Fibroblast of the aortic adventitia (primary cell): ENCODE data around the gene GATA2. TPM values are rescaled to one million over a fixed set of nuclear protein-coding genes. Genes with fewer than 3 reads are reported as not detected.

Experiments used
- DNase-seq: peaks from one replicate; pipeline ENCODE4 v3.0.0-alpha.2; 2010; ENCODE audit warnings: low read depth
- H3K4me3 ChIP-seq: 2 replicates; pipeline ENCODE4 v1.5.1; 2011; ENCODE audit warnings: low read depth, mild to moderate bottlenecking, control low read depth, low read length, moderate library complexity
- total RNA-seq: library from RNA; depleted of rRNA; stranded (reverse); fragments of >200 nt; gene quantifications from 2 replicates; pipeline ENCODE4 v1.2.3, GENCODE V29; 2012; ENCODE audit warnings: low replicate concordance
- TF ChIP-seq, protein P1 (sequence below): IDR thresholded peaks from 2 replicates; pipeline ENCODE4 v1.5.1; 2011; ENCODE audit warnings: mild to moderate bottlenecking, low read length, control low read depth, inconsistent platforms; ENCODE audit not compliant: insufficient read depth

Gene GATA2
- total RNA-seq, 1 donor, result 9.3 TPM

DNA sequence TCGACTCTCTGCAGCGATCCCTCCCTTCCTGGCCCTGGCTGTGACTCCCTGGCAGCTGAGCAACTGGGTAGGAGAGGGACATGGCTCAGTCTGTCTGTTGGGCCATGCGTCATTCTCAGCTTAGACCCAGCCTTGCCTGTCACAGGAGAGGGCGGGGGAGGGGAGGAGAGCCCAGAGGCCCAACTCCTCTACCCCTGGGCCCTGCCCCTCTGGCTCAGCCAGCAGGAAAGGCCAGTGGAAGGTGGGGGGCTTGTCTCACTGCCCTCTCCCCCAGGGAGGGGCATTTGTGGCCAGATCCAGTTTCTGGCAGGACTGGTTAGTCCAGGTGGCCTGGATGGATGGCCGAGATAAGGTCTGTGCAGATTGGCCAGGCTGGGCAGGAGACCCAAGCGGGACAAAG, 57.9 kb downstream of the GATA2 start:
- no peak for DNase-seq
- H3K4me3 ChIP-seq, result no peak overlapping the region
- TF ChIP-seq, protein P1, sequence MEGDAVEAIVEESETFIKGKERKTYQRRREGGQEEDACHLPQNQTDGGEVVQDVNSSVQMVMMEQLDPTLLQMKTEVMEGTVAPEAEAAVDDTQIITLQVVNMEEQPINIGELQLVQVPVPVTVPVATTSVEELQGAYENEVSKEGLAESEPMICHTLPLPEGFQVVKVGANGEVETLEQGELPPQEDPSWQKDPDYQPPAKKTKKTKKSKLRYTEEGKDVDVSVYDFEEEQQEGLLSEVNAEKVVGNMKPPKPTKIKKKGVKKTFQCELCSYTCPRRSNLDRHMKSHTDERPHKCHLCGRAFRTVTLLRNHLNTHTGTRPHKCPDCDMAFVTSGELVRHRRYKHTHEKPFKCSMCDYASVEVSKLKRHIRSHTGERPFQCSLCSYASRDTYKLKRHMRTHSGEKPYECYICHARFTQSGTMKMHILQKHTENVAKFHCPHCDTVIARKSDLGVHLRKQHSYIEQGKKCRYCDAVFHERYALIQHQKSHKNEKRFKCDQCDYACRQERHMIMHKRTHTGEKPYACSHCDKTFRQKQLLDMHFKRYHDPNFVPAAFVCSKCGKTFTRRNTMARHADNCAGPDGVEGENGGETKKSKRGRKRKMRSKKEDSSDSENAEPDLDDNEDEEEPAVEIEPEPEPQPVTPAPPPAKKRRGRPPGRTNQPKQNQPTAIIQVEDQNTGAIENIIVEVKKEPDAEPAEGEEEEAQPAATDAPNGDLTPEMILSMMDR, result no peak

DNA sequence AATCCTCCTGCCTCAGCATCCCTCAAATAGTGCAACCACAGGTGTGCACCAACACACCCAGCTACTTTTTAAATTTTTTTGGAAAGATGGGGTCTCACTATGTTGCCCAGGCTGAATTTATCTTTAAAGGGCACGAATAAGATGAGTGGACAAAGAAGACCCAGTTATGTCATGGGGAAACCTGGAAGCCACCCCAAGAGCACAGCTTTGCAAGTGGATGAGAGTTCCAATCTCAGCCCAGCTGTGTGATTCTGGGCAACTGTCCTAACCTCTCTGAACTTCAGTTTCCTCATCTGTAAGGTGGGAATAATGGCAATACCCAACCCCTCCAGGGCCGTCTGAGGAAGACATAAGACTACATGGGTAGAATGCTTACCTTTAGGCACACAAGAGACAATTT, 58.5 kb downstream of the GATA2 start:
- no peak for DNase-seq
- TF ChIP-seq, protein P1, result no peak

DNA sequence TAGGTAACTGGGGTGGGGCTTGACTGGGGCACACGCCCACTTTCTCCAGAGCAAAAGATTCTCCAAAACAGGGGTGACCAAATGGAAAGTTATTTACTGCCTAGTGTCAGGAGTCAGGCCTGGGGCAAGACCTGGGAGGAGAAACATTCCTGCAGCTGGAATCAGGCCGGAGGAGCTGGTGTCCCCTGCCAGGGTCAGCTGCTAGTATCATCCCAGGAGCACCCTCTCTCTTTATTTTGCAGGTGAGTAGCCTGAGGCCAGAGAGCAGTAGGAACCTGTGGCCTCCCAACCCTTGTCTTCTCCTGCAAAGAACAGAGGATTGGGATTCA, 59.2 kb downstream of the GATA2 start:
- TF ChIP-seq, protein P1, result no peak
- no peak overlapping the region for H3K4me3 ChIP-seq
- DNase-seq, result no peak

More for the DNA sequence above, 58.5 kb downstream of the GATA2 start:
- no peak overlapping the region for H3K4me3 ChIP-seq

DNA sequence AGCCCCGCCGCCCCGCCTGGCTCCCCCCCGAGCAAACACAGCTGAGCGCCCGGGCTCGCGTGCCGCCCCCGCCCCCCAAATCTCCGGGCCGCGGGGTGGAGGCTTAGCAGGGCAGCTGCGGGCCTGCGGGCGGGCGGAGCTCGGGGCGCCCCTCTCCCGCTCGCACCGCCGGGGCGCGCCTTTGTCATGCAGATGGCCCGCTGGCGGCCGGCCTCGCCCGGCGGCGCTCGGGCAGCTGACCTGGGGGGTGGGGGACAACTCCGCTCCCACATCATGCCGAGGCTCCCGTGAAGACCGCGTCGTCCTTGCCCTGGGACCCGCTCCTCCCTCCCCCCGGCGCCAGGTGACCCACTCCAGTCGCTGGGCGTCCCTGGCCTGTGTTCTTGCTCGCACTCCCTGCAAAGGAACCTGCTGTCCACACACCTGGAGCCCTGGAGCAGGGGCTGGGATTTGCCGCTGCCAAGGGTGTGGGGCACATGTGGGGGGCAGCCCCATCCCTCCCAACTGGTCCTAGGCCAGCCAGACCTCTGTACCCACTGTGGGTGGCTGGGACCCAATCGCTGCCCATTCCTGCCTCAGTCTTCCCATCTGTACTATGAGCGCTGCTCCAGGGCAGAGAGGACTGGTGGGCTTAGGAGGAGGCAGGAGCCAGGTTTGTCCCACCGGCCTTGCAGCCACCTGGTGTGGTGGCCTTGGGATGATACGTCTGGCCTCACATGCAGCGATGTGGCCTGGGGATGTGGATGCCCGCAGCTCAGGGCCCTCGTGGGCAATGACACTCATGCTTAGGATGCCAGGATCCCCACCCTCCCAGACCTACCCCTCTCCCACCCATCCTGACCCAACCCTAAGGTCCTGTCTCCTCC, 59.8 kb downstream of the GATA2 start:
- H3K4me3 ChIP-seq, result no peak overlapping the region
- TF ChIP-seq, protein P1, result no peak
- no peak for DNase-seq

DNA sequence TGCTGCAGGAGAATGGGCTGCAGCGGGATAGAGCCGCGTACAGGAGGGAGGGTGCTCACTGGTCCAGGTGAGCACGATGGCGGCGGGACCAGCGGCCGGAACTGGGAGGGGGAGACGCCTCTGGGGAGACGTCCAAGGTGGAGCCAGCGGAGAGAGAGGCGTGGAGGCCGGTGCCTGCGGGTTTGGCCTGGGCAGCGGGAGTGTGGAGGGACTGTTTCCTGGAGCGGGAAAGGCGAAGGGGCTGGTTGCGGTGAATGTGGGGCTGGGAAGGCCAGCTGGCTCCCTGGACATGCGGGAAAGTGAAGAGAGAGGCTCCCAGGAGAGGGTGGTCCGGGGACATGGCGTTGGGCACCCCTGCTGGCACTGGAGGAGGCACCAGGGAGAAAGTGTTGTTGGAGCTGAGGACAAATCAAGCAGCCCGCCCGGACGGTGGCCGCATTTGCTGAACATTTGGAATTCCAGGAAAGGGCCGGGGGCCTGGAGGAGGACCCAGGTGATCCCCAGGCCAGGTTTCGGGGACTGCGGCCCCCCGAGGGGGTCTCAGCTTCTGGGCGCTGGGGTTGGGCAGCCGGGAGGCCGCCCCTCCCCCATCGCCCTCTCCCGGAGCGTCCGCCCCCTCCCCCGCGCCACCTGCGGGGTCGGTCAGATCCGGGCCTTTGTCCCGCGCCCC, 60.6 kb downstream of the GATA2 start:
- H3K4me3 ChIP-seq, result no peak overlapping the region
- TF ChIP-seq, protein P1, result no peak
- DNase-seq, result no peak

DNA sequence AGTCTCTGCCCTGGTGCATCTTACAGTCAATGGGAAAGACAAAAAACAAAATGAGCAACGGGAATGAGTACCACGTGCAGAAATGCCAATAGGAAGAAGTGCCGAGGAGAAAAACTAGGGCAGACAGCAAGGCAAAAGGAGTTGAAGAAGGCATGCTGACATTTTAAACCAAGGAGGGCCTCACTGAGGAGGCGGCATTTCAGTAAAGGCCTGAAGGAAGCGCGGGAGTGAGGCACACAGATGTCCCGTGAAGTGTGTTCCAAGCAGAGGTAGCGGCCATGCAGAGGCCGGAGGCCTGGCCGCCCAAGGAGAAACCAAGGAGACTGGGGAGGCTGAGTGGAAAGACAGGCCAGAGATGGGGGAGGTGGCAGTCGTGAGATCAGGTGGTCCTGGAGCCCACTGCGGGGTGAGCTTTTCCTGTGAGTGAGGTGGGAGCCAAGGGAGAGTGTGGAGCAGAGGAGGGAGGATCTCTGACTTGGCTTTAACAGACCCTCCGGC, 61.1 kb downstream of the GATA2 start:
- DNase-seq, result no peak
- TF ChIP-seq, protein P1, result no peak
- no peak overlapping the region for H3K4me3 ChIP-seq
